GM23248 (cell line): ENCODE measurements around the gene KCNJ4.

Source experiments
- EZH2 ChIP-seq: fragments of 200-600 bp; sonication (generic); IDR thresholded peaks from 2 replicates; pipeline ENCODE4 v1.6.1; 2018; ENCODE audit warnings: antibody characterized with exemption, mild to moderate bottlenecking; ENCODE audit not compliant: insufficient read depth, poor library complexity, severe bottlenecking
- EZH2phosphoT487 ChIP-seq: fragments of 200-600 bp; sonication (generic); IDR thresholded peaks from 2 replicates; pipeline ENCODE4 v1.6.1; 2018; ENCODE audit warnings: antibody characterized with exemption, moderate library complexity, mild to moderate bottlenecking, low read depth; ENCODE audit not compliant: insufficient read depth

DNA sequence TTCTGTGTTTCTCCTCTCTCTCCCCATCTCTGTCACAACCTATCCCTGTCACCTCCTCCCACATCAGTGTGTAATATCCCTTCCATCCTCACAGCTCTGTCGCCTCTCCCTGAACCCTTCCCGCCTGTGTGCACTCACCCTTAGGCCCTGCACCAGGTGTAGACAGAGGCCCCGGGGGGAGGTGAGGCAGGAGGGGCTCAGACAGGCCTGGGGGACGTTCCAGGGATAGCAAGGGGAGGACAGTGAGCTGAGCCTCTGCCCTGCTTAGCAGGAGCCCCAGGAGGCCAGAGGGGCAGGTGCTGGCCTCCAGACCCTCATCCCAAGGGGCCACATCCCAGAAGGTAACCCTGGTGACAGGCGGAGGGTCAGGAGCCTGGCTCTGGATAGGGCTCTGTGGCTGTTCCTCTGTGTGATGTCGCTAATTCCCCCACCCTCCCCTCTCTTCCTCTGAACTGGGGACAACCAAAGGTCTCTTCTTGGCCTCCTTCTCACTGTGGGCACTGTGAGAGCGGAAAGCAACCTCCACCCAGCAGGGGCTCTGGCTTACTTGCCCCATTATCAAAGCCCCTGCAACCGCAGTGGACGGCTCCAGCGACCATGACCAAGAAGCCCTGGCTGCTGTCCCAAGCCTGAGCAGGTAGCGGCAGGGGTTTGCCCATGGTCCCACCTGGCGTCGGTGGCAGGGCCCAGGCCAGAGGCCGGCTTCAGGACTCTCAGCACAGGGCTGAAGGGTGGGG is 35.7 kb downstream of the KCNJ4 start:
- TF ChIP-seq EZH2phosphoT487 = no peak
- TF ChIP-seq EZH2 = no peak
